IMR-90 (cell line): ENCODE data around the gene CHST1. TPM values are rescaled to one million over a fixed set of nuclear protein-coding genes. Genes with fewer than 3 reads are reported as not detected.

Experiments
- ATAC-seq: fragments of 200-7000 bp; cut with Tn5 transposase; 2 replicates; pipeline ENCODE4 v1.9.1; 2020; ENCODE audit warnings: low read depth, mild to moderate bottlenecking, moderate library complexity
- BruUV-seq: library from RNA; stranded (reverse); fragments of 400-500 nt; replicated peaks from 2 replicates; lab custom pipeline; 2021; lab: Mats Ljungman, UMichigan
- CTCF ChIA-PET: fragments of 300-600 bp; formaldehyde crosslinking; extraction: SDS; loops from one replicate; lab custom pipeline; 2021; ENCODE audit warnings: antibody characterized with exemption; lab: Yijun Ruan, JAX
- POLR2A ChIA-PET: fragments of 300-600 bp; sonication (Branson Sonifier 250); formaldehyde crosslinking; loops from one replicate; lab custom pipeline; 2022; ENCODE audit warnings: antibody characterized with exemption; ENCODE audit not compliant: unreplicated experiment; lab: Charles Lee
- DNase-seq: peaks from one replicate; pipeline ENCODE4 v3.0.0; 2013
- H2AFZ ChIP-seq: replicated peaks from 2 replicates; pipeline ENCODE3; 2013; ENCODE audit warnings: low read length, mild to moderate bottlenecking; ENCODE audit not compliant: poor library complexity
- H2AK5ac ChIP-seq: 2 replicates; pipeline ENCODE4 v1.6.1; 2013; ENCODE audit warnings: low read depth, low read length, inconsistent platforms
- H2AK9ac ChIP-seq: replicated peaks from 2 replicates; pipeline ENCODE3; 2013; ENCODE audit warnings: mild to moderate bottlenecking, low read depth, low read length, moderate library complexity; ENCODE audit not compliant: poor library complexity
- H2BK120ac ChIP-seq: 2 replicates; pipeline ENCODE4 v1.6.1; 2013; ENCODE audit warnings: low read depth, low read length, inconsistent platforms
- H2BK15ac ChIP-seq: 3 replicates; pipeline ENCODE4 v1.6.1; 2013; ENCODE audit warnings: low read depth, low read length, inconsistent platforms
- H2BK20ac ChIP-seq: 2 replicates; pipeline ENCODE4 v1.6.1; 2013; ENCODE audit warnings: low read depth, mild to moderate bottlenecking, inconsistent platforms, low read length, moderate library complexity
- H2BK5ac ChIP-seq: 2 replicates; pipeline ENCODE4 v1.6.1; 2013; ENCODE audit warnings: mild to moderate bottlenecking, low read depth, low read length, inconsistent platforms; ENCODE audit not compliant: poor library complexity, severe bottlenecking
- H3K14ac ChIP-seq: replicated peaks from 2 replicates; pipeline ENCODE4 v1.6.1; 2013; ENCODE audit warnings: low read depth, low read length, inconsistent platforms
- H3K18ac ChIP-seq: 2 replicates; pipeline ENCODE4 v1.6.1; 2013; ENCODE audit warnings: low read depth, low read length, control low read depth
- H3K23ac ChIP-seq: 2 replicates; pipeline ENCODE4 v1.6.1; 2013; ENCODE audit warnings: low read depth, low read length, inconsistent platforms
- H3K27ac ChIP-seq: 2 replicates; pipeline ENCODE4 v1.5.1; 2013; ENCODE audit warnings: mild to moderate bottlenecking, control low read depth, low read length; ENCODE audit not compliant: insufficient read depth
- H3K27me3 ChIP-seq: 2 replicates; pipeline ENCODE4 v1.6.1; 2013; ENCODE audit warnings: low read length; ENCODE audit not compliant: control insufficient read depth, insufficient read depth
- H3K36me3 ChIP-seq: 2 replicates; pipeline ENCODE4 v1.6.1; 2013; ENCODE audit warnings: low read length, mixed read lengths; ENCODE audit not compliant: control insufficient read depth, insufficient read depth
- H3K4ac ChIP-seq: 2 replicates; pipeline ENCODE4 v1.6.1; 2013; ENCODE audit warnings: low read depth, low read length, inconsistent platforms
- H3K4me1 ChIP-seq: 2 replicates; pipeline ENCODE4 v1.6.1; 2013; ENCODE audit warnings: low read length, mixed read lengths; ENCODE audit not compliant: control insufficient read depth, insufficient read depth
- H3K4me2 ChIP-seq: 2 replicates; pipeline ENCODE4 v1.6.1; 2013; ENCODE audit warnings: low read depth, mild to moderate bottlenecking, control low read depth, low read length, moderate library complexity
- H3K4me3 ChIP-seq: 2 replicates; pipeline ENCODE4 v1.5.1; 2013; ENCODE audit warnings: low read depth, mild to moderate bottlenecking, control low read depth, low read length, moderate library complexity; ENCODE audit not compliant: insufficient read depth
- H3K56ac ChIP-seq: 2 replicates; pipeline ENCODE4 v1.6.1; 2013; ENCODE audit warnings: low read length, inconsistent platforms; ENCODE audit not compliant: insufficient read depth; ENCODE audit errors: extremely low read depth
- H3K79me1 ChIP-seq, 2 experiments: 2 replicates each; pipeline ENCODE4 v1.6.1; 2013; ENCODE audit warnings: low read length in 2 of 2, inconsistent platforms in 1 of 2, low read depth in 1 of 2
- H3K9ac ChIP-seq: 2 replicates; pipeline ENCODE4 v1.6.1; 2013; ENCODE audit warnings: low read depth, low read length, control low read depth
- H3K9me1 ChIP-seq: 2 replicates; pipeline ENCODE4 v1.6.1; 2013; ENCODE audit warnings: low read length, inconsistent platforms; ENCODE audit not compliant: insufficient read depth
- H3K9me3 ChIP-seq: 2 replicates; pipeline ENCODE4 v1.6.1; 2013; ENCODE audit warnings: low read length; ENCODE audit not compliant: control insufficient read depth, insufficient read depth
- H4K20me1 ChIP-seq: 2 replicates; pipeline ENCODE4 v1.6.1; 2013; ENCODE audit warnings: low read length, inconsistent platforms; ENCODE audit not compliant: insufficient read depth
- H4K5ac ChIP-seq: 2 replicates; pipeline ENCODE4 v1.6.1; 2013; ENCODE audit warnings: mild to moderate bottlenecking, low read depth, low read length, control low read depth
- H4K8ac ChIP-seq, 2 experiments: 2 replicates each; pipeline ENCODE4 v1.6.1; 2013; ENCODE audit warnings: low read depth in 2 of 2, low read length in 2 of 2, control low read depth in 1 of 2, inconsistent platforms in 1 of 2
- H4K91ac ChIP-seq: 2 replicates; pipeline ENCODE4 v1.6.1; 2013; ENCODE audit warnings: low read depth, low read length, inconsistent platforms; ENCODE audit not compliant: insufficient read depth
- BHLHE40 ChIP-seq: fragments of 150-350 bp; IDR thresholded peaks from 2 replicates; pipeline ENCODE4 v1.6.1; 2016; ENCODE audit warnings: mild to moderate bottlenecking, low read depth, low read length
- CEBPB ChIP-seq: IDR thresholded peaks from 2 replicates; pipeline ENCODE4 v1.6.1; 2012; ENCODE audit warnings: low read depth, low read length, improper control_type of control experiment
- CHD1 ChIP-seq: IDR thresholded peaks from 2 replicates; pipeline ENCODE4 v1.6.1; 2012; ENCODE audit warnings: low read depth, low read length, improper control_type of control experiment
- ELK1 ChIP-seq: fragments of 150-350 bp; IDR thresholded peaks from 2 replicates; pipeline ENCODE4 v1.6.1; 2016; ENCODE audit warnings: low read depth, mild to moderate bottlenecking, low read length, moderate library complexity, borderline replicate concordance
- FOS ChIP-seq: fragments of 150-350 bp; IDR thresholded peaks from 2 replicates; pipeline ENCODE4 v1.6.1; 2016; ENCODE audit warnings: low read depth, low read length
- MAZ ChIP-seq: IDR thresholded peaks from 2 replicates; pipeline ENCODE4 v1.6.1; 2012; ENCODE audit warnings: low read depth, mild to moderate bottlenecking, low read length, improper control_type of control experiment, moderate library complexity, borderline replicate concordance
- MXI1 ChIP-seq: IDR thresholded peaks from 2 replicates; pipeline ENCODE4 v1.6.1; 2012; ENCODE audit warnings: low read depth, mild to moderate bottlenecking, low read length, moderate library complexity, borderline replicate concordance
- POLR2A ChIP-seq: IDR thresholded peaks from 2 replicates; pipeline ENCODE4 v1.6.1; 2012; ENCODE audit warnings: mild to moderate bottlenecking, low read depth, low read length
- RCOR1 ChIP-seq: IDR thresholded peaks from 2 replicates; pipeline ENCODE4 v1.6.1; 2012; ENCODE audit warnings: mild to moderate bottlenecking, low read length, improper control_type of control experiment; ENCODE audit not compliant: insufficient replicate concordance
- RFX5 ChIP-seq: IDR thresholded peaks from 2 replicates; pipeline ENCODE4 v1.8.0; 2012; ENCODE audit warnings: low read depth, mild to moderate bottlenecking, low read length, moderate library complexity
- SMC3 ChIP-seq: fragments of 150-350 bp; IDR thresholded peaks from 2 replicates; pipeline ENCODE4 v1.6.1; 2016; ENCODE audit warnings: low read depth, mild to moderate bottlenecking, antibody characterized with exemption, low read length, moderate library complexity
- USF2 ChIP-seq: fragments of 150-350 bp; IDR thresholded peaks from 2 replicates; pipeline ENCODE4 v1.6.1; 2017; ENCODE audit warnings: mild to moderate bottlenecking, antibody characterized with exemption, low read length, low read depth
- WGBS, 2 experiments: methylation state at CpG; one replicate each; pipeline versions ENCODE4 v1.1.5 to v1.1.7; 2013; ENCODE audit warnings: missing lambda C conversion rate in 2 of 2; ENCODE audit not compliant: insufficient read length in 1 of 2; ENCODE audit errors: extremely low coverage in 2 of 2; 5-methylcytosine and 5-hydroxymethylcytosine counted together
- dilution Hi-C: fragments of 300-500 bp; cut with HindIII; formaldehyde crosslinking; loops from one replicate; pipeline ENCODE4 v1.14.3; 2018; ENCODE audit warnings: low sequenced_read_pairs; ENCODE audit not compliant: unreplicated experiment
- in situ Hi-C: fragments of 300-500 bp; cut with MboI; formaldehyde crosslinking; loops from 3 replicates; pipeline ENCODE4 v1.14.3; 2019; ENCODE audit warnings: low sequenced_read_pairs, inconsistent platforms, mixed read lengths
- intact Hi-C: fragments of 100-400 bp; cut with micrococcal nuclease; formaldehyde crosslinking; loops from 2 replicates; pipeline ENCODE4 v1.10.0; 2022
- polyA plus RNA-seq, 3 experiments: library from polyadenylated mRNA; depleted of rRNA; stranded (reverse); fragments of >200 nt; gene quantifications; 2 replicates each; pipeline ENCODE4 v1.2.3, GENCODE V29; 2012; ENCODE audit warnings: low replicate concordance in 1 of 3
- total RNA-seq: library from RNA; depleted of rRNA; stranded (reverse); fragments of >200 nt; gene quantifications from 2 replicates; pipeline ENCODE4 v1.2.3, GENCODE V29; 2012
- TF ChIP-seq, protein P1 (sequence below): conservative IDR thresholded peaks from 2 replicates; pipeline ENCODE4 v1.5.1; 2012; ENCODE audit warnings: mild to moderate bottlenecking, low read depth, low read length, improper control_type of control experiment

The CHST1 gene
- total and polyA plus RNA-seq, 2 of the 4 experiments (the other 2 are of a cell fraction), result 0.21 TPM; not detected in 1

GRCh38 chr11:45652781-45653180, 12.6 kb downstream of the CHST1 start:
- dilution Hi-C loops, result no loop called here
- no CpG with 5 or more reads among the region's 6 CpGs for WGBS, 2 experiments

More at GRCh38 chr11:45652781-45653180, 12.6 kb downstream of the CHST1 start:
- H3K4me3 ChIP-seq, result no peak overlapping the region
- no peaks in the 10 kb centered on the region for H3K4me1 ChIP-seq
- H3K9me3 ChIP-seq, result no peaks in the 10 kb centered on the region
- no peak overlapping the region for H4K91ac ChIP-seq
- no peaks in the 10 kb centered on the region for H3K36me3 ChIP-seq
- no peak overlapping the region for H3K4me2 ChIP-seq
- no peak overlapping the region for H2BK15ac ChIP-seq
- POLR2A ChIA-PET, result no interaction called here
- intact Hi-C loops, result no loop called here
- H3K23ac ChIP-seq, result no peak overlapping the region
- ATAC-seq (peak; percentile 16; the same call in 1 of the 2 replicates), DNase-seq (peak; percentile 52)
- H3K14ac ChIP-seq, result no peak overlapping the region
- no peaks in the 10 kb centered on the region for H3K79me1 ChIP-seq
- BruUV-seq, result no TSS peak
- no peak overlapping the region for H3K18ac ChIP-seq
- peaks cover 1% of the 10 kb centered on the region; the same call in 1 of the 2 replicates for H3K27me3 ChIP-seq
- H2BK20ac ChIP-seq, result no peak overlapping the region
- no peak overlapping the region for H3K9ac ChIP-seq
- no peak overlapping the region for H2BK120ac ChIP-seq
- no peak overlapping the region for H3K4ac ChIP-seq
- no peak overlapping the region for H2AK9ac ChIP-seq
- no peaks in the 10 kb centered on the region for H4K20me1 ChIP-seq
- no peak overlapping the region for H2AK5ac ChIP-seq
- H4K5ac ChIP-seq, result no peak overlapping the region
- no peaks in the 10 kb centered on the region for H3K9me1 ChIP-seq
- no peak overlapping the region for H3K27ac ChIP-seq
- no peak for TF ChIP-seq MAZ
- TF ChIP-seq CEBPB, result no peak
- no peak for TF ChIP-seq FOS
- no peak for TF ChIP-seq RFX5
- no peak for TF ChIP-seq ELK1
- TF ChIP-seq RCOR1, result no peak
- no peak for TF ChIP-seq SMC3
- TF ChIP-seq USF2, result no peak
- TF ChIP-seq MXI1, result no peak
- no peak for TF ChIP-seq POLR2A
- TF ChIP-seq CHD1, result no peak
- TF ChIP-seq, protein P1, sequence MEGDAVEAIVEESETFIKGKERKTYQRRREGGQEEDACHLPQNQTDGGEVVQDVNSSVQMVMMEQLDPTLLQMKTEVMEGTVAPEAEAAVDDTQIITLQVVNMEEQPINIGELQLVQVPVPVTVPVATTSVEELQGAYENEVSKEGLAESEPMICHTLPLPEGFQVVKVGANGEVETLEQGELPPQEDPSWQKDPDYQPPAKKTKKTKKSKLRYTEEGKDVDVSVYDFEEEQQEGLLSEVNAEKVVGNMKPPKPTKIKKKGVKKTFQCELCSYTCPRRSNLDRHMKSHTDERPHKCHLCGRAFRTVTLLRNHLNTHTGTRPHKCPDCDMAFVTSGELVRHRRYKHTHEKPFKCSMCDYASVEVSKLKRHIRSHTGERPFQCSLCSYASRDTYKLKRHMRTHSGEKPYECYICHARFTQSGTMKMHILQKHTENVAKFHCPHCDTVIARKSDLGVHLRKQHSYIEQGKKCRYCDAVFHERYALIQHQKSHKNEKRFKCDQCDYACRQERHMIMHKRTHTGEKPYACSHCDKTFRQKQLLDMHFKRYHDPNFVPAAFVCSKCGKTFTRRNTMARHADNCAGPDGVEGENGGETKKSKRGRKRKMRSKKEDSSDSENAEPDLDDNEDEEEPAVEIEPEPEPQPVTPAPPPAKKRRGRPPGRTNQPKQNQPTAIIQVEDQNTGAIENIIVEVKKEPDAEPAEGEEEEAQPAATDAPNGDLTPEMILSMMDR, result no peak
- TF ChIP-seq BHLHE40, result no peak
- H3K56ac ChIP-seq, result no peak overlapping the region
- no peak overlapping the region for H2AFZ ChIP-seq
- H4K8ac ChIP-seq, result no peak overlapping the region
- CTCF ChIA-PET, result no interaction called here
- no peak overlapping the region for H2BK5ac ChIP-seq
- in situ Hi-C loops, result loop anchor here (5.0 kb wide), 1 partner anchor 280 kb away; no protein-coding TSS in a partner anchor
